GM20000 (cell line): ENCODE results near the gene TMEM213.

Experiments
- DNase-seq: peaks from one replicate; pipeline ENCODE4 v3.0.0; 2012; ENCODE audit warnings: low spot score
- TF ChIP-seq, protein P1 (sequence below): IDR thresholded peaks from 2 replicates; pipeline ENCODE4 v1.5.1; 2012; ENCODE audit warnings: mild to moderate bottlenecking, control low read depth; ENCODE audit errors: extremely low read depth, missing control alignments

TMEM213 gene

DNA sequence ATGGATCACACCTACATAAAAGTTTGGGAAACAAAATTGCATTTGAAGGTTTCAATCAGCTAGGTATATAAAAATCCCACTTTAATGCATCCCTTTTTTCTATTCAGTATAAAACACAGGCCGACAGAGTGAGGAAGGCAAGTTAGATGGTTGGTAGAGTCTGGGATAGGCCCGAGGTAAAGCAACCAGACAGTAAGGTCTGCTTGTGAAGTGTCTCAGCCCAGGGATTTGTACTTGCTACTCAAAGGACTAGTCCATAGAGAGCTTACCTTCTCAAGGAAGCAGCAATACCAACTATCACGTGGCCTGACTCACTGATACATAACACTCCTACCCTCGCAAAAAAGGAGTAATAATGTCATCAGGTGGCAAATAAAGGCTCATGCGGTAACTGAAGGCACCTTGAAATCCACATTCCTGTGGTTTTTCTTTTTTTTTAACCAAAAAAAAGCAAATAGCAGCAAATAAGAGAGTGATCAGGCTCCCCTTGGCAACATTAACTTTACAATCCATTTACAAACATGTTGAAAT is 56.4 kb downstream of the TMEM213 start:
- TF ChIP-seq, protein P1, sequence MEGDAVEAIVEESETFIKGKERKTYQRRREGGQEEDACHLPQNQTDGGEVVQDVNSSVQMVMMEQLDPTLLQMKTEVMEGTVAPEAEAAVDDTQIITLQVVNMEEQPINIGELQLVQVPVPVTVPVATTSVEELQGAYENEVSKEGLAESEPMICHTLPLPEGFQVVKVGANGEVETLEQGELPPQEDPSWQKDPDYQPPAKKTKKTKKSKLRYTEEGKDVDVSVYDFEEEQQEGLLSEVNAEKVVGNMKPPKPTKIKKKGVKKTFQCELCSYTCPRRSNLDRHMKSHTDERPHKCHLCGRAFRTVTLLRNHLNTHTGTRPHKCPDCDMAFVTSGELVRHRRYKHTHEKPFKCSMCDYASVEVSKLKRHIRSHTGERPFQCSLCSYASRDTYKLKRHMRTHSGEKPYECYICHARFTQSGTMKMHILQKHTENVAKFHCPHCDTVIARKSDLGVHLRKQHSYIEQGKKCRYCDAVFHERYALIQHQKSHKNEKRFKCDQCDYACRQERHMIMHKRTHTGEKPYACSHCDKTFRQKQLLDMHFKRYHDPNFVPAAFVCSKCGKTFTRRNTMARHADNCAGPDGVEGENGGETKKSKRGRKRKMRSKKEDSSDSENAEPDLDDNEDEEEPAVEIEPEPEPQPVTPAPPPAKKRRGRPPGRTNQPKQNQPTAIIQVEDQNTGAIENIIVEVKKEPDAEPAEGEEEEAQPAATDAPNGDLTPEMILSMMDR, result no peak
- DNase-seq, result no peak

DNA sequence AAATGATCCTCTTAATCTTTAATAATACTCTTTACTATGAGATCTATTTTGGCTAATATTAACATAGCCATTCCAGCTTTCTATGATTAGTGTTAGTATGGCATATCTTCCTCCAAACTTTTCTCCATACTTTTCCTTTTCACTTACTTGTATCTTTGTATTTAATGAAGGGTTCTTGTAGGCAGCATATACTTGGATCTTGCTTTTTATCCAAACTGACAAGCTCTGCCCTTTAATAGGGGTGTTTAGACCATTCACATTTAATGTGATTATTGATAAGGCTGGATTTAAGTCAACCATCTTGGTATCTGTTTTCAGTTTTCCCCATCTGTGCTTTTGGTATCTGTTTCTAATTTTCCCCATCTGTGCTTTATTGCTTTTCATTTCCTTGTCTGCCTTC is 59.9 kb downstream of the TMEM213 start:
- TF ChIP-seq, protein P1, result no peak
- no peak for DNase-seq

DNA sequence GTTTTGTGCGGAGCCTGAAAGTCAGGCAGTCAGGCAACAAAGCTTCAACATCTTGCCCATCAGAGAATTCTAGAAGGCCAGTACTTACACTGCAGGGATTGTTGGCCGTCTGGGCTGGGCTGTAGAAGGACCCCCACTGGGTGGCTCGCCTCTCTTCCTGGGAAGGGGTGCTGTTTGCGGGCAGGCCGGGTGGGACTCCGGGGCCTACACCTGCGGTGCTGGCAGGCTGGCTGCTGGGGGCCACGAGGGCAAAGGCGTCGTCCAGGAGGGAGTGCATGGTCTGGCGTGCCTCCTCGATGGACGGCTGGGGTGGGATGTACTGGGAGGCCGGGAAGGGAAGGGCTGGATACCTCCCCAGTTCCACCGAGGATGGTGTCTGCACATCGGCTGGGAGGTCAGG is 63.3 kb downstream of the TMEM213 start:
- no peak for DNase-seq
- TF ChIP-seq, protein P1, result no peak

DNA sequence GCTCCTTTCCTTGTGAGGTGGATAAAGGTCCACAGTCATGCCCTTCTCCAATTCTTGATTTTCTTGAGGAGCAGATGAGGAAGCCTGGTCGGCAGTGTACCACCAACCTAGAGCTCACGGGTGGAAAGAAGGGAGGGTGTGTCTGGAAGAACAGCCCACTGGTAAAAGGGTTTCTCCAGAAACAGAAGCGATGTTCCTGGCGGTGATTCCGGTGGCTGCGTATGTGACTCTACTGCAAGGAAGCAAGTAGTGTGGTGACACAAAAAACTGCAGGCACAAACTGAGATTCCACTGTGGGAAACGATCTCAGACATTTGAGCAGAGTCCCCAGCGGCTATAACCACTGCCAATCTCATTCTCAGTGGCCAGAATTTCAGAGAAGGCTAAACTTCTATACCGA is 66.1 kb downstream of the TMEM213 start:
- TF ChIP-seq, protein P1, result no peak
- no peak for DNase-seq

DNA sequence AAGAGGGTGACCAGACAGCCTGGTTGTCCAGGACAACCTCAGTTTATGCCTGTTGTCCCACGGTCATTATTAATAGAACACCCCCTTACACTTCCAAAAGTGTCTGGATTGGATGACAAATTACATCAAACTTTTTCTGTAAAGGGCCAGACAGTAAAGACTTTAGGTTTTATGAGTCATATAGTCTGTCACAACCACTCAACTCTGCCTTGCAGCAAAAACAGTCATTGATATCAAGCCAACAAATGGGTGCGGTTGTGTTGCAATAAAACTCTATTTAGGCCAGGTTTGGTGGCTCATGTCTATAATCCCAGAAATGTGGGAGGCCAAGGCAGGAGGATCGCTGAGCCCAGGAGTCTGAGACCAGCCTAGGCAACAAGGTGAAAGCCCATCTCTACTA is 66.9 kb downstream of the TMEM213 start:
- TF ChIP-seq, protein P1, result no peak
- no peak for DNase-seq

DNA sequence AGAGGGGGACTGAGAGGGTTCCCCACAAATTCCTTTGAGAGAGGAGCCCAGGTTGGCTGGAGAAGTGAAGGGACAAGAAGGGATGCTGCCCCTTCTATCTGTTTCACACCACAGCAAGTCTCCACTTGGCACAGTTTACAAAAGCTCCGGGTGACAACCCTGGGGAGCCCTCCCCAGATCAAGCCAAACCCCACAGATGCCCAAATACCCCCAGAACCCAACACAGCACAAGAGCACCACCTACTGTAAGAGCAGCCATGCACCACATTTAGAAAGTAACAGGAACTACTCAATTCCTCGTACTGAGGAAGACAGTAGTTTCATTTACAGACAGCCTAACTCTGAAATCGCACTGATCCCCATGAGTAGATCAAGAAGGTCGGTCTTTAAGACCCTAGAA is 68.0 kb downstream of the TMEM213 start:
- peak; percentile 67 for DNase-seq
- TF ChIP-seq, protein P1, result peak; percentile 15

DNA sequence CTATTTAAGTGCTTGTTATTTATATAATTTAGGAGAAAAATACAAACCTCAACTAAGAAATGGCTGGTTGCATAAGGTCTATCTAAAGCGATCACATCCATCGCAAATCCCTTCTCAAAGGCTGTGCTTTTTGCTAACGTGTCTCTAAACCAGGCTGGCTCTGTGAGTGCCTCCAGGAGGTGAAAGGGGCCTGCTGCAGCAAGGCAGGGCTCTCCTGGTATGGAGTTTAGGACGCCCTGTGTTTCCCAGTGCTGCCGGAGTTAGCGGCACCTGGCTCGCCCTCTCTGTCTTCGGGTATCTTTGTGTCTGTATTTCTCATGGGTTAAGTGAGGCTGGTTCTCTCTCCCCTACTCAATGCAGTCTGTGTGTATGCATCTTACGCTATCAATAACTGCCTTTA is 68.6 kb downstream of the TMEM213 start:
- TF ChIP-seq, protein P1, result no peak
- no peak for DNase-seq

DNA sequence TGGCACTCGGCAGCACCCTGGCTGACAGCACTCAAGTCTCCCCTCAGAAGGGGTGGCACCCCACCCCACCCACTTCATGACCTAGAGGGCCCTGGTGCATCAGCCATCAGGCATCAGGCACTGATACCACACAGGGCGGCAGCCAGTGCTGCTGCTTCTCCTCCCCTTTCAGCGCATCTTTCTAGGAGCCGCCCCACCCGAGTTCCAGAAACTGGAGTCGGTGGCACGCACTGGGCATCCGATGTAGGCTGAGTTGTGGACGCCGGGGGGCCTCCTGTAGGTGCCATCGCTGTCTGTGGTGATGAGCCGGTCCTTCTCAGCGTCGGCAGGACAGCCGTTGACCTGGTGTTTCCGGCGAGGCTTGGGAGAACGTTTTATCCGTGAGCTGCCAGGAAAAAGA is 70.0 kb downstream of the TMEM213 start:
- TF ChIP-seq, protein P1, result no peak
- DNase-seq, result no peak
